A673 (cell line): ENCODE measurements around the gene NAPA. TPM values are rescaled to one million over a fixed set of nuclear protein-coding genes. Genes with fewer than 3 reads are reported as not detected.

Source experiments
- BruUV-seq: library from RNA; stranded (reverse); fragments of 400-500 nt; replicated peaks from 2 replicates; lab custom pipeline; 2021; lab: Mats Ljungman, UMichigan
- CTCF ChIA-PET: fragments of 300-600 bp; sonication (Branson Sonifier 250); formaldehyde crosslinking; loops from one replicate; lab custom pipeline; 2022; ENCODE audit warnings: antibody characterized with exemption; lab: Charles Lee
- POLR2A ChIA-PET: fragments of 300-600 bp; sonication (Branson Sonifier 250); formaldehyde crosslinking; loops from one replicate; lab custom pipeline; 2022; ENCODE audit warnings: antibody characterized with exemption; ENCODE audit not compliant: low non-redundant PET; lab: Charles Lee
- DNase-seq: peaks from one replicate; pipeline ENCODE4 v3.0.0-alpha.2; 2015; ENCODE audit warnings: low spot score
- H3K27ac ChIP-seq: fragments of 200-600 bp; sonication (generic); 2 replicates; pipeline ENCODE4 v1.5.1; 2016; ENCODE audit warnings: mixed run types, low read depth, mild to moderate bottlenecking, mixed read lengths, antibody characterized with exemption, low read length; ENCODE audit not compliant: poor library complexity, severe bottlenecking
- H3K27me3 ChIP-seq: fragments of 200-600 bp; sonication (generic); replicated peaks from 2 replicates; pipeline ENCODE4 v1.6.1; 2017; ENCODE audit warnings: mixed run types, low read depth, mild to moderate bottlenecking, mixed read lengths, antibody characterized with exemption, low read length; ENCODE audit not compliant: insufficient read depth, poor library complexity
- H3K36me3 ChIP-seq: fragments of 200-600 bp; sonication (generic); 2 replicates; pipeline ENCODE4 v1.6.1; 2016; ENCODE audit warnings: mixed run types, mild to moderate bottlenecking, mixed read lengths, antibody characterized with exemption, low read length; ENCODE audit not compliant: insufficient read depth, poor library complexity, severe bottlenecking
- H3K4me1 ChIP-seq: fragments of 200-600 bp; sonication (generic); 2 replicates; pipeline ENCODE4 v1.6.1; 2017; ENCODE audit warnings: mixed run types, mild to moderate bottlenecking, mixed read lengths, antibody characterized with exemption, low read length; ENCODE audit not compliant: insufficient read depth, poor library complexity, severe bottlenecking
- H3K4me3 ChIP-seq: fragments of 200-600 bp; sonication (generic); 2 replicates; pipeline ENCODE4 v1.5.1; 2016; ENCODE audit warnings: low read depth, mixed run types, mild to moderate bottlenecking, mixed read lengths, low read length; ENCODE audit not compliant: poor library complexity, severe bottlenecking
- H3K9me3 ChIP-seq: fragments of 200-600 bp; sonication (generic); 2 replicates; pipeline ENCODE4 v1.6.1; 2016; ENCODE audit warnings: mixed run types, low read depth, mild to moderate bottlenecking, mixed read lengths, antibody characterized with exemption, low read length; ENCODE audit not compliant: poor library complexity, severe bottlenecking
- CTCF ChIP-seq: fragments of 300-800, 200-600 bp; sonication (generic); conservative IDR thresholded peaks from 2 replicates; pipeline ENCODE4 v1.5.1; 2017; ENCODE audit warnings: low read depth, mild to moderate bottlenecking, antibody characterized with exemption, low read length, moderate library complexity, mixed read lengths
- EZH2 ChIP-seq: fragments of 200-600 bp; sonication (generic); IDR thresholded peaks from 2 replicates; pipeline ENCODE4 v1.6.1; 2017; ENCODE audit warnings: borderline replicate concordance, low read depth, mild to moderate bottlenecking, mixed read lengths, antibody characterized with exemption, low read length; ENCODE audit not compliant: poor library complexity, severe bottlenecking
- intact Hi-C: fragments of 100-400 bp; cut with micrococcal nuclease; formaldehyde crosslinking; loops from one replicate; pipeline ENCODE4 v1.10.0; 2022; ENCODE audit not compliant: unreplicated experiment
- total RNA-seq: library from RNA; stranded (reverse); gene quantifications from 2 replicates; pipeline ENCODE4 v1.2.3, GENCODE V29; 2021

Gene NAPA
- total RNA-seq, 1 experiment from 2014 or later: 90.9 TPM

GRCh38 chr19:47544075-47544474 lies 29.2 kb upstream of the NAPA start:
- POLR2A ChIA-PET: no interaction called here
- intact Hi-C loops: no loop called here
- TF ChIP-seq CTCF (no peak), EZH2 (no peak)
- Histone ChIP-seq H3K27ac (no peak overlapping the region), H3K36me3 (no peaks in the 10 kb centered on the region), H3K4me3 (no peak overlapping the region), H3K9me3 (no peaks in the 10 kb centered on the region), H3K27me3 (no peaks in the 10 kb centered on the region), H3K4me1 (no peaks in the 10 kb centered on the region)
- no peak for DNase-seq
- BruUV-seq: no TSS peak
- CTCF ChIA-PET: no interaction called here

GRCh38 chr19:47542030-47542475 lies 27.2 kb upstream of the NAPA start:
- no peaks in the 10 kb centered on the region for H3K9me3 ChIP-seq
- H3K4me1 ChIP-seq: no peaks in the 10 kb centered on the region
- H3K27me3 ChIP-seq: no peaks in the 10 kb centered on the region
- DNase-seq: no peak
- POLR2A ChIA-PET: no interaction called here
- no peak overlapping the region for H3K27ac ChIP-seq
- H3K36me3 ChIP-seq: no peaks in the 10 kb centered on the region
- intact Hi-C loops: no loop called here
- CTCF ChIA-PET: no interaction called here
- H3K4me3 ChIP-seq: no peak overlapping the region
- no peak for TF ChIP-seq CTCF
- TF ChIP-seq EZH2: no peak
- BruUV-seq: no TSS peak

DNA sequence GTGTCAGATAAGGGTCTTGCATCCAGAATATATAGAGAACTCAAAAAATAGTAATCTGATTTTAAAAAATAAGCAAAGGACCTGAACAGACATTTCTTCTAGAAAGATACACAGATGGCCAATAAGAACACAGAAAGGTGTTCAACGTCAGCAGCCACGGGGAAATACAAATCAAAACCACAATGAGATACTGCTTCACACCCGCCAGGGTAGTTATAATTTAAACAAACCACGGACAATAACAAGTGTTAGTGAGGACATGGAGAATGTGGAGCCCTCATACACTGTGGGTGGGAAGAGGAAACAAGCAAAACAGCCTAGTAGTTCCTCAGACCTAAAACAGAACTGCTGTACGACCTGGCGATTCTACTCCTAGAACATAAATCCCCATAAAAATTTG lies 26.7 kb upstream of the NAPA start:
- Histone ChIP-seq H3K27ac (no peak overlapping the region), H3K9me3 (no peaks in the 10 kb centered on the region), H3K27me3 (no peaks in the 10 kb centered on the region), H3K4me1 (no peaks in the 10 kb centered on the region), H3K36me3 (no peaks in the 10 kb centered on the region), H3K4me3 (no peak overlapping the region)
- POLR2A ChIA-PET: no interaction called here
- no TSS peak for BruUV-seq
- no peak for DNase-seq
- intact Hi-C loops: no loop called here
- CTCF ChIA-PET: no interaction called here
- TF ChIP-seq CTCF (no peak), EZH2 (no peak)
